Thymus (tissue), 11 donors: ENCODE measurements around the gene STIMATE. TPM values are rescaled to one million over a fixed set of nuclear protein-coding genes. Genes with fewer than 3 reads are reported as not detected.

Source experiments
- DNase-seq, 9 donors: peaks; one replicate each; pipeline ENCODE4 v3.0.0-alpha.2; 2013; ENCODE audit warnings: low spot score in 9 of 9, low read depth in 6 of 9, missing footprints in 1 of 9
- H3K27ac ChIP-seq, 2 donors: one replicate each; pipeline ENCODE4 v1.5.1; 2013; ENCODE audit warnings: control low read depth in 1 of 2, low read depth in 1 of 2, low read length in 1 of 2, mild to moderate bottlenecking in 1 of 2, moderate library complexity in 1 of 2
- H3K27me3 ChIP-seq, 2 donors: one replicate each; pipeline ENCODE4 v1.5.1; 2013; ENCODE audit warnings: low read length in 1 of 2; ENCODE audit not compliant: control insufficient read depth in 2 of 2, insufficient read depth in 1 of 2
- H3K36me3 ChIP-seq, 2 donors: one replicate each; pipeline ENCODE4 v1.5.1; 2013; ENCODE audit warnings: low read length in 1 of 2, mild to moderate bottlenecking in 1 of 2, moderate library complexity in 1 of 2; ENCODE audit not compliant: control insufficient read depth in 2 of 2, insufficient read depth in 2 of 2
- H3K4me1 ChIP-seq, 2 donors: one replicate each; pipeline ENCODE4 v1.5.1; 2013; ENCODE audit warnings: low read length in 2 of 2; ENCODE audit not compliant: control insufficient read depth in 2 of 2, insufficient read depth in 2 of 2
- H3K4me3 ChIP-seq, 2 donors: one replicate each; pipeline ENCODE4 v1.5.1; 2013; ENCODE audit warnings: low read length in 2 of 2, control low read depth in 1 of 2, mild to moderate bottlenecking in 1 of 2
- H3K9me3 ChIP-seq, 2 donors: one replicate each; pipeline ENCODE4 v1.5.1; 2013; ENCODE audit warnings: low read length in 1 of 2, mild to moderate bottlenecking in 1 of 2; ENCODE audit not compliant: control insufficient read depth in 2 of 2, insufficient read depth in 1 of 2
- WGBS: extraction: QIAGEN DNeasy Blood & Tissue Kit; methylation state at CpG from one replicate; pipeline ENCODE4 v1.1.7; 2013; 5-methylcytosine and 5-hydroxymethylcytosine counted together
- polyA plus RNA-seq: library from polyadenylated mRNA; stranded (reverse); fragments of 200-250 nt; gene quantifications from one replicate; pipeline ENCODE4 v1.2.3, GENCODE V29; 2013
- total RNA-seq: library from RNA; stranded (reverse); fragments of 120-200 nt; gene quantifications from one replicate; pipeline ENCODE4 v1.2.4, GENCODE V29; 2013
- donor health status: healthy.

STIMATE gene
- total and polyA plus RNA-seq, 2 donors = 7.5 to 9.2 TPM

DNA sequence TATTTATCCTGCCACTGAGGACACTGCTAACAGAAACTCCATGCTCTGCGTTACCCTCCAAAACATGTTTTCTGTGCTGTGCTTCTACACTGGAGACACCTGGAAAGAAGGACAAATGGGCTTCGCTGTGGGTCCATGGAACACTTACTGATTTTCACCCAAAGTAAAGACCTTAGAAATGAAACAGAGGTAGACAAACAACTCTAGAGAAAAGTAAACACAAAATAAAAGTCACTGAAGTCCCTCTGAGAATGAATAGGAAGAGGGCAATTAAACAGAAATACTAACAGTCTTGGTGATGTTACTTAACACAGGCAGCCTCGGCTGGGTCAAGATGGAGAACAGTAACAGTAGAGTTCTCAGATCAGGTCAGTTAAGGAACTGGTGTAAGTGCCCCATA, 6.7 kb upstream of the STIMATE start:
- Histone ChIP-seq H3K27ac (peak overlapping the region in 1 of 2 donors; percentile 19), H3K4me3 (no peak overlapping the region), H3K36me3 (peaks cover 4 to 12% of the 10 kb centered on the region in 2 donors), H3K4me1 (peaks cover 26 to 44% of the 10 kb centered on the region in 2 donors), H3K9me3 (no peaks in the 10 kb centered on the region), H3K27me3 (no peaks in the 10 kb centered on the region)
- DNase-seq = no peak
- WGBS = 97% methylated on average over 3 of the region's 3 CpGs

DNA sequence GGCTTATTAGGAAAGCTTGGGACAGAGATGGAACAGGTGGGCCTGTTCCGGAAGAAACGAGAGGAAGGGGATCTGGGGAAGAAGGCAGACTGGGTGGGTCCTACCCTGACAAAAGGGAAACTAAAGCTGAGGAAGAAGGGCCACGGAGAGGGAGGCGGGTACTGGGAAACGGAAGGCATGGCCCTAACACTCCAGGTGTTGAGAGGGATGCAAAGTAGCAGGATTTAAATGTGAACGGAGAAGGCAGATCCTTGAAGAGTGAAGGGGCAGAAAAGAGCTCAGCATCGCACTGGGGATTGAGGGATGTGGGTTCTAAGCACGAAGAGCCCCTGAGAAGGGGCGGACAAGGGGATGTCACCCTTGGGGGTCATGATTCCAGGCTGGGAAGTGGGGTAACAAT, 735 bp downstream of the STIMATE start:
- H3K4me1 ChIP-seq = peaks cover 31 to 69% of the 10 kb centered on the region in 2 donors
- peak overlapping the region; percentile 29 to 42 for H3K27ac ChIP-seq
- DNase-seq = no peak
- H3K27me3 ChIP-seq = no peaks in the 10 kb centered on the region
- peaks cover 3 to 9% of the 10 kb centered on the region in 2 donors for H3K36me3 ChIP-seq
- H3K9me3 ChIP-seq = no peaks in the 10 kb centered on the region
- 14% methylated on average over 9 of the region's 9 CpGs for WGBS
- H3K4me3 ChIP-seq = peak overlapping the region; percentile 72 to 91

DNA sequence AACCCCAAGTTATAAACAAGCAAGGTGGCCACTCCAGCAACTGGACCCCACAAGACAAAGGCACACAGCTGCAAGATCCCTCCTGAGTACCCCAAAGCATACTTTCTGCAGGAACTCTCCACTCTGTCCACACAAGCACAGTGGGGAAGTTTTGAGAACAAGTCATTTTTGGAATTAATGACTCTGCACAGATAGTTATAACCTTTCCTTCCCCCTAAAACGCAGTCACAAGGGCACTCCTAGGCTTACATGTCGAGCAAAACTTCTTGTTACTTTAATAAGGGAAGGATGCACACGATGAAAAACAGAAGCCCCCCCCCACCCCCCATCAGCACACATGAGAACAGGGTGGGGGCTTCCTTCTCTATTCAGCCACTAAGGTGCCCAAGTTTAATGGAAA, 1.2 kb downstream of the STIMATE start:
- Histone ChIP-seq H3K4me1 (peaks cover 26 to 68% of the 10 kb centered on the region in 2 donors), H3K27me3 (no peaks in the 10 kb centered on the region), H3K9me3 (no peaks in the 10 kb centered on the region), H3K27ac (no peak overlapping the region), H3K4me3 (peak overlapping the region; percentile 72 to 91), H3K36me3 (peaks cover 4 to 12% of the 10 kb centered on the region in 2 donors)
- DNase-seq = no peak
- WGBS = 16% methylated on average over 3 of the region's 3 CpGs

DNA sequence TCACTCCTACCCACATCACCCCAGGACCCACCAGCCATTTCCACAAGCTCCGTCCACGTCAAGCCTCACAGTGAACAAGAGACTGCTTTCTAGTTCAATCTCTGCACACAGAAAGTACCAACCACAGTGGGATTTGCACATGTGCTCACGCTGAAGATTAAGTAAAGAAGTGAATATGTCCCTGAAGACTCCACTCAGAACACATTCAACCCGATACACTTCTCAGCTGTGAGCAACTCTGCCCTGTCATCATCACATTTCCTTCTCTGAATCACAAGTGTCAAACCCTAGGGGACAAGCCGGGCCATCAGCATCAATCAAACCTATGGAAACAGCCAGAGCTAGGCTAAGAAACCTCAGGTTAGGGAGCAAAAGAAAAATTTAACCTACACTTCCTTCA, 1.9 kb downstream of the STIMATE start:
- Histone ChIP-seq H3K9me3 (no peaks in the 10 kb centered on the region), H3K27me3 (no peaks in the 10 kb centered on the region), H3K27ac (peak overlapping the region in 1 of 2 donors; percentile 29), H3K4me1 (peaks cover 25 to 63% of the 10 kb centered on the region in 2 donors), H3K36me3 (peaks cover 11 to 13% of the 10 kb centered on the region in 2 donors), H3K4me3 (peak overlapping the region; percentile 72 to 91)
- DNase-seq = no peak
- WGBS = 76% methylated on average over 5 of the region's 5 CpGs

DNA sequence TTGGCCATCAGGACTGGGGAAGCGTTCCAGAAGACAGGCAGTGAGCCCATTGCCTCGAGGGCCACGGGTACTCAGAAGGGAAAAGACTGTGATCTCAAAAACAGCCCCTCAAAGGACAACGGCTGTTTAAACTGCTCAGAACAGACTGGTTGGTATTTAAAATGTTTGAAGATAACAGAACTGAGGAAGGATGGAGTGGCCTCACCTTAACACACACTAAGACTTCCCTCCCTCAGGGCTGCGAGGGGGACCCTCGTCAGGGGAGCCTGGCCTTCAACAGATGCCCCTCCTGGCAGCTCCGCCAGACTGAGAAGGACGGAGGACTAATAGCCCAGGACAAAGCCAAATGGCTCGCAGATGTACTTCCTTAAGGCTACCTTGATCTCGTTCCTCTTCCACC, 2.6 kb downstream of the STIMATE start:
- Histone ChIP-seq H3K27me3 (no peaks in the 10 kb centered on the region), H3K4me1 (peaks cover 25 to 59% of the 10 kb centered on the region in 2 donors), H3K36me3 (peaks cover 13 to 17% of the 10 kb centered on the region in 2 donors), H3K4me3 (no peak overlapping the region), H3K9me3 (no peaks in the 10 kb centered on the region), H3K27ac (no peak overlapping the region)
- 91% methylated on average over 10 of the region's 10 CpGs for WGBS
- no peak for DNase-seq

DNA sequence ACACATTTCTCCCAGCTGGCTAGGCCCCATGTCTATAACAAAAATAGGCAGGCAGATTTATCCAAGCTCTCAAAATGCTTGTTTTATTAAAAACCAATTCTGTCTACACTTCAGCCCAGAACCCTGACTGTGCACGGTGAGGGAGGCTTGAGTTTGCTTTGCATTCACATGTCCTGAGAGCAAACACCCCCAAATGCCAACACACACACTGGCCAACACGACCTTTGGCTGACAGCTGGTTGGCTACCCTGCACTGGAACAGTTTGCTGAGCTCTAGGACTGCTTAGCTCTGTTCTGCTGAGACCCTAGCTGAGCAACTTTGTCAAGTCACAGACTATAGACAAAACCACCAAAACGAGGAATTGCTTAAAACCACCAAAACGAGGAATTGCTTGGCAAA, 3.6 kb downstream of the STIMATE start:
- 78% methylated on average over 4 of the region's 4 CpGs for WGBS
- H3K36me3 ChIP-seq = peaks cover 13 to 21% of the 10 kb centered on the region in 2 donors
- H3K4me1 ChIP-seq = peaks cover 25 to 59% of the 10 kb centered on the region in 2 donors
- no peaks in the 10 kb centered on the region for H3K9me3 ChIP-seq
- H3K27ac ChIP-seq = no peak overlapping the region
- H3K4me3 ChIP-seq = no peak overlapping the region
- DNase-seq = no peak
- H3K27me3 ChIP-seq = no peaks in the 10 kb centered on the region

DNA sequence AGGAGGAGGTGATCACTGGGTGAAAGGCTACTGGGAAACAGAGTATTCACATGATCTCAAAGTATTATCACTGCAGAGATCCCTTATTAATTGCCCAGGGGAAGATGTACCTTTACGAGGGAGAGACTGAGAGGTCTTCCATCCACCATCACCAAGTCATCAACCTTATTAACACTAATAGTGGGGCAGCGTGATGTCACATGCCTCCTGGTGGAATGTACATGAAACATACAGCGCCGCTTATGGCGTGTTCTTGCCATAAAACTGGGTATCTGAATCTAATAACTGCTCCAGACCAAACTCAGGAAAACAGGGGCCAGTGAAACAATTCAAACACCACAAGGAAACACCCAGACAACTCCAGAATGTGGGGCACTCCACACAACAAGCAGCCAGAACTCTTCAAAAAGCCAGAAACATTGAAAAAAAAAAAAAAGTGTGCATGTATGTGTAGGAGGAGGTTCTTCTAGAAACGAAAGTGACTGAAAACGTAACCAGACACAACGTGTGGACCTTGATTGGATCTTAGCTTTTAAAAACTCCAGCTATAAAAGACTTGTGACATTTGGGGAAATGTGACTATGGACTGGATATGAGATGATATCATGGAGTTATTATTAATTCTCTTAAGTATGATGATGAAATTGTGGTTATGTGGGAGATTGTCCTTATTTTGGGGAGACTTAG, 4.6 kb downstream of the STIMATE start:
- Histone ChIP-seq H3K9me3 (no peaks in the 10 kb centered on the region), H3K36me3 (peaks cover 13 to 21% of the 10 kb centered on the region in 2 donors), H3K27me3 (no peaks in the 10 kb centered on the region), H3K27ac (peak overlapping the region in 1 of 2 donors; percentile 15), H3K4me1 (peaks cover 24 to 57% of the 10 kb centered on the region in 2 donors), H3K4me3 (no peak overlapping the region)
- 82% methylated on average over 8 of the region's 8 CpGs for WGBS
- DNase-seq = peak in 1 of 9 donors; percentile 51

DNA sequence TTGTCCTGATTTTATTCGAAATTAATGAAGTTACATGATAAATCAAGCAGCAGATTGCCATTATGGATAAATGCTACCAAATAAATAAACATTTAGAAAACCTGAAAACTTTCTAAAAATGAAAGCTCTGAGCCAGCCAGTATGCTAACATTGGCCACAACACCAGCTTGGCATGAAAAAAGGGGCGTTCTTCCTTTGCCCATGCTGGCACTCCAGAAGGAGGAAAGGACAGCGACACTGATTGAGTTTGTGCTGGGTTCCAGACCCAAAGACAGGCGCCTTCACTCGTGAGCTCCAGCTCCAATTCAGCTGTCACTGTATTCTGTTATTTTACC, 5.1 kb downstream of the STIMATE start:
- Histone ChIP-seq H3K36me3 (peaks cover 13 to 25% of the 10 kb centered on the region in 2 donors), H3K27me3 (no peaks in the 10 kb centered on the region), H3K4me3 (no peak overlapping the region), H3K27ac (no peak overlapping the region), H3K4me1 (peaks cover 22 to 58% of the 10 kb centered on the region in 2 donors), H3K9me3 (no peaks in the 10 kb centered on the region)
- WGBS = 87% methylated on average over 5 of the region's 5 CpGs
- no peak for DNase-seq

DNA sequence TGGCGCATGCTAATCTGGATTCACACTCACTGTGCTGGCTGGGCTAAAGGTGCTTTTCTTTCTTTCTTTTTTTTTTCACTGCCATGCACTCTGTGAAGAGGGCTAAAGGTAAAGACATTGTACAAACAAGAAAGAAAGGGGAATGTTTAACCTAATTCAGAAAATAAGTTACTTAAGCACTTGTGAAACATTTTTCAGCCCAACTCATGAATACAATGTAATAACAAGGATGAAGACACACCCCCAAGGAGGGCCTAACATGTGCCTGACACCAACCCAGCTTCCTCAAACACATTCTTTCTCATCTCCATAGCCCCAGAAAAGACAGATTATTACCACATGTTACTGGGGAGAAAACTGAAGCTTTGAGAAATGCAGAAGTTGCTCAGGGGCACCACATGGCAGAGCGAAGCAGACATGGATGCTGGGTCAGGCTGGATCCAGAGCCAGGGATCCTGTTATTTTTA, 5.7 kb downstream of the STIMATE start:
- DNase-seq = no peak
- WGBS = 83% methylated on average over 2 of the region's 2 CpGs
- no peaks in the 10 kb centered on the region for H3K9me3 ChIP-seq
- H3K4me1 ChIP-seq = peaks cover 21 to 58% of the 10 kb centered on the region in 2 donors
- no peaks in the 10 kb centered on the region for H3K27me3 ChIP-seq
- peaks cover 13 to 29% of the 10 kb centered on the region in 2 donors for H3K36me3 ChIP-seq
- no peak overlapping the region for H3K27ac ChIP-seq
- H3K4me3 ChIP-seq = no peak overlapping the region
